CD4-positive, CD25-positive, alpha-beta regulatory T cell (primary cell): Measurements from ENCODE around the gene RAVER2. TPM values are rescaled to one million over a fixed set of nuclear protein-coding genes. Genes with fewer than 3 reads are reported as not detected.
A peak's percentile ranks its signal among the peaks of the same experiment; 100 is the strongest.

Source experiments
- ATAC-seq, 2 donors: fragments of 150-1000 bp; cut with Tn5 transposase; one replicate each; pipeline ENCODE4 v1.10.0; 2021; ENCODE audit warnings: low read depth in 2 of 2, moderate number of reproducible peaks in 2 of 2, moderate library complexity in 1 of 2
- DNase-seq, 3 donors: peaks; one replicate each; pipeline versions ENCODE4 v3.0.0 to v3.0.0-alpha.2; 2012 to 2022; ENCODE audit warnings: mixed read lengths in 1 of 3
- H3K27ac ChIP-seq: one replicate; pipeline ENCODE4 v1.7.0; 2013; ENCODE audit warnings: mild to moderate bottlenecking, low read length; ENCODE audit not compliant: insufficient read depth, poor library complexity, severe bottlenecking
- H3K27me3 ChIP-seq: one replicate; pipeline ENCODE4 v1.7.0; 2013; ENCODE audit warnings: low read length; ENCODE audit not compliant: control insufficient read depth, insufficient read depth
- H3K36me3 ChIP-seq: one replicate; pipeline ENCODE4 v1.7.0; 2013; ENCODE audit warnings: mild to moderate bottlenecking, low read length, moderate library complexity; ENCODE audit not compliant: control insufficient read depth, insufficient read depth
- H3K4me1 ChIP-seq: 2 replicates; pipeline ENCODE4 v1.7.0; 2013; ENCODE audit warnings: mild to moderate bottlenecking, low read length; ENCODE audit not compliant: insufficient read depth, control insufficient read depth, poor library complexity, severe bottlenecking
- H3K4me3 ChIP-seq: one replicate; pipeline ENCODE4 v1.7.0; 2013; ENCODE audit warnings: low read depth, mild to moderate bottlenecking, low read length, moderate library complexity
- H3K9me3 ChIP-seq, 2 experiments: 1 replicate in 1 of 2; 2 replicates in 1 of 2; pipeline ENCODE4 v1.7.0; 2013; ENCODE audit warnings: low read length in 2 of 2, mild to moderate bottlenecking in 1 of 2, moderate library complexity in 1 of 2; ENCODE audit not compliant: control insufficient read depth in 2 of 2
- H3K27ac Mint-ChIP-seq, 3 donors: one replicate each; pipeline ENCODE4 v1.8.0; 2020 to 2022; ENCODE audit warnings: mild to moderate bottlenecking in 3 of 3, mixed read lengths in 3 of 3, moderate library complexity in 2 of 3
- H3K27me3 Mint-ChIP-seq: one replicate; pipeline ENCODE4 v1.8.0; 2022; ENCODE audit warnings: mild to moderate bottlenecking, mixed read lengths
- H3K36me3 Mint-ChIP-seq: one replicate; pipeline ENCODE4 v1.8.0; 2020; ENCODE audit warnings: mixed read lengths
- H3K4me1 Mint-ChIP-seq, 4 donors: one replicate each; pipeline ENCODE4 v1.8.0; 2020 to 2022; ENCODE audit warnings: mixed read lengths in 4 of 4, mild to moderate bottlenecking in 1 of 4
- H3K4me3 Mint-ChIP-seq, 4 donors: one replicate each; pipeline ENCODE4 v1.8.0; 2020 to 2022; ENCODE audit warnings: mild to moderate bottlenecking in 4 of 4, mixed read lengths in 4 of 4, moderate library complexity in 3 of 4
- H3K9me3 Mint-ChIP-seq, 7 donors: one replicate each; pipeline ENCODE4 v1.8.0; 2020 to 2022; ENCODE audit warnings: mixed read lengths in 7 of 7, mild to moderate bottlenecking in 3 of 7, moderate library complexity in 2 of 7
- polyA plus RNA-seq, 4 donors: library from polyadenylated mRNA; unstranded; fragments of 300-500 nt; fragmentation: Illumina TruSeq; gene quantifications; one replicate each; pipeline ENCODE4 v1.2.3, GENCODE V29; 2021
- total RNA-seq: library from RNA; stranded (reverse); gene quantifications from one replicate; pipeline ENCODE4 v1.2.3, GENCODE V29; 2022

Gene RAVER2
- total and polyA plus RNA-seq, 5 donors from 2014 or later: 0.32 to 0.84 (median 0.71) TPM

GRCh38 chr1:64848136-64848535, 103.3 kb downstream of the RAVER2 start:
- Mint-ChIP-seq H3K27ac (peak overlapping the region; percentile 8 to 32 (median 31)), H3K27me3 (no peaks in the 10 kb centered on the region), H3K4me3 (no peak overlapping the region), H3K36me3 (peaks cover 44% of the 10 kb centered on the region), H3K9me3 (no peaks in the 10 kb centered on the region), H3K4me1 (peaks cover 0 to 2% (median 0%) of the 10 kb centered on the region in 4 donors)
- H3K9me3 ChIP-seq: no peaks in the 10 kb centered on the region
- peaks cover 99% of the 10 kb centered on the region for H3K36me3 ChIP-seq
- no peak overlapping the region for H3K4me3 ChIP-seq
- H3K27me3 ChIP-seq: no peaks in the 10 kb centered on the region
- H3K27ac ChIP-seq: no peak overlapping the region
- H3K4me1 ChIP-seq: no peaks in the 10 kb centered on the region
- ATAC-seq (no peak), DNase-seq (no peak)

- H3K9me3 ChIP-seq: no peaks in the 10 kb centered on the region
- H3K4me3 ChIP-seq: no peak overlapping the region
- DNase-seq (no peak), ATAC-seq (no peak)
- H3K9me3 Mint-ChIP-seq: no peaks in the 10 kb centered on the region
- H3K36me3 ChIP-seq: peaks cover 99% of the 10 kb centered on the region
- H3K27me3 ChIP-seq: no peaks in the 10 kb centered on the region
- H3K27ac Mint-ChIP-seq: no peak overlapping the region
- H3K4me1 ChIP-seq: no peaks in the 10 kb centered on the region
- no peak overlapping the region for H3K4me3 Mint-ChIP-seq
- peaks cover 0 to 2% (median 0%) of the 10 kb centered on the region in 4 donors for H3K4me1 Mint-ChIP-seq
- peaks cover 39% of the 10 kb centered on the region for H3K36me3 Mint-ChIP-seq
- no peaks in the 10 kb centered on the region for H3K27me3 Mint-ChIP-seq
- no peak overlapping the region for H3K27ac ChIP-seq
Observed at GRCh38 chr1:64848803-64849202, 103.9 kb downstream of the RAVER2 start.

- H3K36me3 Mint-ChIP-seq: peaks cover 40% of the 10 kb centered on the region
- peaks cover 99% of the 10 kb centered on the region for H3K36me3 ChIP-seq
Observed at GRCh38 chr1:64849942-64850341, 105.1 kb downstream of the RAVER2 start.

GRCh38 chr1:64850846-64851245, 106.0 kb downstream of the RAVER2 start:
- peaks cover 45% of the 10 kb centered on the region for H3K36me3 Mint-ChIP-seq
- peaks cover 0 to 5% (median 0%) of the 10 kb centered on the region in 4 donors for H3K4me1 Mint-ChIP-seq
- H3K27ac ChIP-seq: no peak overlapping the region
- H3K4me3 Mint-ChIP-seq: no peak overlapping the region
- ATAC-seq (no peak), DNase-seq (no peak)
- no peaks in the 10 kb centered on the region for H3K9me3 Mint-ChIP-seq
- peaks cover 99% of the 10 kb centered on the region for H3K36me3 ChIP-seq
- no peaks in the 10 kb centered on the region for H3K9me3 ChIP-seq
- no peaks in the 10 kb centered on the region for H3K4me1 ChIP-seq
- H3K4me3 ChIP-seq: no peak overlapping the region
- H3K27ac Mint-ChIP-seq: no peak overlapping the region
- no peaks in the 10 kb centered on the region for H3K27me3 ChIP-seq
- H3K27me3 Mint-ChIP-seq: no peaks in the 10 kb centered on the region

More at GRCh38 chr1:64849942-64850341, 105.1 kb downstream of the RAVER2 start:
- Mint-ChIP-seq H3K27ac (no peak overlapping the region), H3K4me1 (peaks cover 0 to 5% (median 0%) of the 10 kb centered on the region in 4 donors), H3K9me3 (no peaks in the 10 kb centered on the region), H3K4me3 (no peak overlapping the region), H3K27me3 (no peaks in the 10 kb centered on the region)
- H3K9me3 ChIP-seq: no peaks in the 10 kb centered on the region
- H3K27ac ChIP-seq: no peak overlapping the region
- no peak for ATAC-seq
- no peak for DNase-seq
- H3K4me3 ChIP-seq: no peak overlapping the region
- no peaks in the 10 kb centered on the region for H3K27me3 ChIP-seq
- no peaks in the 10 kb centered on the region for H3K4me1 ChIP-seq

GRCh38 chr1:64851664-64852063, 106.8 kb downstream of the RAVER2 start:
- Mint-ChIP-seq H3K27me3 (no peaks in the 10 kb centered on the region), H3K9me3 (no peaks in the 10 kb centered on the region), H3K36me3 (peaks cover 43% of the 10 kb centered on the region), H3K4me1 (peaks cover 0 to 5% (median 0%) of the 10 kb centered on the region in 4 donors), H3K27ac (peak overlapping the region in 2 of 3 donors; percentile 56 to 58), H3K4me3 (no peak overlapping the region)
- no peak overlapping the region for H3K4me3 ChIP-seq
- ATAC-seq (no peak), DNase-seq (no peak)
- peaks cover 99% of the 10 kb centered on the region for H3K36me3 ChIP-seq
- H3K9me3 ChIP-seq: no peaks in the 10 kb centered on the region
- no peak overlapping the region for H3K27ac ChIP-seq
- H3K4me1 ChIP-seq: no peaks in the 10 kb centered on the region
- H3K27me3 ChIP-seq: no peaks in the 10 kb centered on the region

- Mint-ChIP-seq H3K9me3 (no peaks in the 10 kb centered on the region), H3K36me3 (peaks cover 55% of the 10 kb centered on the region), H3K27ac (peak overlapping the region; percentile 7 to 88 (median 73)), H3K4me1 (peaks cover 0 to 13% (median 2%) of the 10 kb centered on the region in 4 donors), H3K27me3 (no peaks in the 10 kb centered on the region), H3K4me3 (no peak overlapping the region)
- Histone ChIP-seq H3K27me3 (no peaks in the 10 kb centered on the region), H3K9me3 (no peaks in the 10 kb centered on the region), H3K4me1 (no peaks in the 10 kb centered on the region), H3K4me3 (no peak overlapping the region), H3K27ac (no peak overlapping the region), H3K36me3 (peaks cover 99% of the 10 kb centered on the region)
- ATAC-seq: no peak
- DNase-seq: no peak
Observed at GRCh38 chr1:64854674-64855073, 109.8 kb downstream of the RAVER2 start.

- ATAC-seq (no peak), DNase-seq (no peak)
- H3K4me3 Mint-ChIP-seq: no peak overlapping the region
- H3K4me3 ChIP-seq: no peak overlapping the region
- H3K36me3 ChIP-seq: peaks cover 98% of the 10 kb centered on the region
- no peaks in the 10 kb centered on the region for H3K9me3 ChIP-seq
- no peak overlapping the region for H3K27ac Mint-ChIP-seq
- no peak overlapping the region for H3K27ac ChIP-seq
- no peaks in the 10 kb centered on the region for H3K4me1 ChIP-seq
- H3K27me3 ChIP-seq: no peaks in the 10 kb centered on the region
- H3K4me1 Mint-ChIP-seq: peaks cover 0 to 14% (median 3%) of the 10 kb centered on the region in 4 donors
- H3K36me3 Mint-ChIP-seq: peaks cover 54% of the 10 kb centered on the region
- no peaks in the 10 kb centered on the region for H3K9me3 Mint-ChIP-seq
- H3K27me3 Mint-ChIP-seq: no peaks in the 10 kb centered on the region
Observed at GRCh38 chr1:64855557-64855956, 110.7 kb downstream of the RAVER2 start.

- Histone ChIP-seq H3K27me3 (no peaks in the 10 kb centered on the region), H3K9me3 (no peaks in the 10 kb centered on the region), H3K4me1 (no peaks in the 10 kb centered on the region), H3K27ac (no peak overlapping the region), H3K36me3 (peaks cover 96% of the 10 kb centered on the region), H3K4me3 (no peak overlapping the region)
- ATAC-seq (no peak), DNase-seq (no peak)
- H3K9me3 Mint-ChIP-seq: no peaks in the 10 kb centered on the region
- H3K36me3 Mint-ChIP-seq: peaks cover 63% of the 10 kb centered on the region
- no peak overlapping the region for H3K4me3 Mint-ChIP-seq
- H3K27ac Mint-ChIP-seq: peak overlapping the region in 1 of 3 donors; percentile 66
- no peaks in the 10 kb centered on the region for H3K27me3 Mint-ChIP-seq
- H3K4me1 Mint-ChIP-seq: peaks cover 0 to 21% (median 9%) of the 10 kb centered on the region in 4 donors
Observed at GRCh38 chr1:64856553-64856952, 111.7 kb downstream of the RAVER2 start.
